Fibroblast of mammary gland (primary cell): ENCODE data around the gene STAB2.

Experiments
- DNase-seq: peaks from one replicate; pipeline ENCODE4 v3.0.0-alpha.2; 2010; ENCODE audit warnings: low read depth
- H3K4me3 ChIP-seq: 2 replicates; pipeline ENCODE4 v1.5.1; 2011; ENCODE audit warnings: low read depth, mild to moderate bottlenecking, low read length, moderate library complexity; ENCODE audit not compliant: control insufficient read depth
- CTCF ChIP-seq: conservative IDR thresholded peaks from 2 replicates; pipeline ENCODE4 v1.5.1; 2011; ENCODE audit warnings: low read depth, low read length, inconsistent platforms; ENCODE audit not compliant: control insufficient read depth, insufficient read depth

Gene STAB2

GRCh38 chr12:103742349-103742932 is 155.4 kb downstream of the STAB2 start:
- TF ChIP-seq CTCF = no peak
- no peak overlapping the region for H3K4me3 ChIP-seq
- DNase-seq = no peak

DNA sequence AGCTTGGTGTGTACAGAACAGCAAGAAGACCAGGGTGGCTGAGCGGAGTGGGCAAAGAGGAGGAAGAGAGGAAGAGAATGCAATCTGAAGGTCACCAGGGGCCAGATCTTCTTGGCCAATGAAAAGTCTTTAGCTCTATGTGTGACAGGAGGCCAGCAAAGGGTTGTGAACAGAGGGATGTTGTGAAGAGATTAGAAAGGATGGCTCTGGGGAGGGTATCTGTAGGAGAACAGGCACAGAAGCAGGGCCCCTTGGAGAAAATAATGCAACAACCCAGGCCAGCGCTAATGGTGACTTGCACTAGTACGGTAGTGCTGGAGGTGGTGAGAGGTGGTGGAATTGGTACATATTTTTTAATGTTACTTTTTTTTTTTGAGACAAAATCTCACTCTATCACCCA is 156.7 kb downstream of the STAB2 start:
- DNase-seq = no peak

DNA sequence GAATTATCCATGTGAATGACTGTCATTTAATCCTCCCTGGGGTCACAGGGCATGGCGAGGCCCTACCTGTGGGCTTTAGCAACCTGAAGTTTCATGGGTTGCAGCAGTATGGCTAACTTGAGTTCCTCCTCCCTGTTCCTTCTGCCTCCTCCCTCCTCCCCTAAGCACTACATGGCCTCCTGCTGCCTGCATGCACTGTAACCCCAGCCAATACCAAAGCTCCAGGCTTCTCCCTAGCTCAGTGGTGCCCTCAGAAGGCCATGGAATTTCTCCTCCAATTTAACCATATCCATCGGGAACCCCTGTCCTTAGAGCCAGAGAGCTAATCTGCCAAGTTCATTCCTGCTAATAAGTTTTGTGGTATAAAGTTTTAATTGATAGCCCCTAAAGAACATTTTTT is 158.9 kb downstream of the STAB2 start:
- no peak for TF ChIP-seq CTCF
- H3K4me3 ChIP-seq = no peak overlapping the region
- no peak for DNase-seq

More for the DNA sequence above, 156.7 kb downstream of the STAB2 start:
- no peak overlapping the region for H3K4me3 ChIP-seq
- no peak for TF ChIP-seq CTCF

- no peak for TF ChIP-seq CTCF
- no peak overlapping the region for H3K4me3 ChIP-seq
- no peak for DNase-seq
These were observed 160.9 kb downstream of the STAB2 start for GRCh38 chr12:103748002-103748401.

GRCh38 chr12:103748875-103749274 is 161.8 kb downstream of the STAB2 start:
- H3K4me3 ChIP-seq = no peak overlapping the region
- TF ChIP-seq CTCF = no peak
- no peak for DNase-seq

DNA sequence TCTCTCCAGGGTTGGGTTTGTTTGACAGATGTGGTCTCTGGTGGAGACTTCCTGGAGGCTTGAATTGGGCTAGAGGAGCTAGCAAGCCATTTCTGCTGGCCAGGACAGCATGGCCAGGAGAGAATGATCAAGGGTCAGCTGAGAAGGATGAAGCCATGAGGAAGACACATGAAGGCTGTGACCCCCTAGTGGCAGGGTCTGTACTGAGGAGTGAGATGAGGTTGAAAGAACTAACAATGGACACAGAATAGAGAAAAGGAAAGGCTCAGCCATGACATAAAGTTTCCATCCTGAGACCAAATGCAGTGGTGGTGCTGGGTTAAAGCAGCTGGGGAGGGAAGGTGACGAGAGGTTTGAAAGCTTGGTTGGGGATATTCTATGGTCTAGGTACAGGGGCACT is 164.1 kb downstream of the STAB2 start:
- TF ChIP-seq CTCF = peak; percentile 1
- DNase-seq = no peak
- no peak overlapping the region for H3K4me3 ChIP-seq

- TF ChIP-seq CTCF = no peak
- no peak overlapping the region for H3K4me3 ChIP-seq
- DNase-seq = peak; percentile 50
These were observed 164.5 kb downstream of the STAB2 start for GRCh38 chr12:103751600-103751999.
